ENCODE results near the gene RAB3B. TPM values are rescaled to one million over a fixed set of nuclear protein-coding genes. Genes with fewer than 3 reads are reported as not detected.
"Not testable (repeated sequence)": the region's sequence is repeated elsewhere in the genome, so short reads cannot be mapped to it uniquely, and the experiment has no call there.

The RAB3B gene
- polyA plus RNA-seq, 2 donors, result under 0.01 to 0.02 TPM

GRCh38 chr1:52026278-52026677 is 35.8 kb upstream of the RAB3B start:
- peaks cover 2 to 5% of the 10 kb centered on the region in 2 donors for H3K36me3 ChIP-seq (ENCODE audit: control insufficient read depth in 2 of 2, insufficient read depth in 2 of 2, low read length in 1 of 2)
- WGBS, 2 donors, result 93 to 94% methylated on average over 2 of the region's 2 CpGs

GRCh38 chr1:52022133-52022532 is 31.6 kb upstream of the RAB3B start:
- Histone ChIP-seq H3K27me3 (ENCODE audit: control insufficient read depth in 1 of 2, insufficient read depth in 2 of 2, low read length in 2 of 2) (no peaks in the 10 kb centered on the region), H3K36me3 (ENCODE audit: control insufficient read depth in 2 of 2, insufficient read depth in 2 of 2, low read length in 1 of 2) (peaks cover 5 to 10% of the 10 kb centered on the region in 2 donors)
- WGBS, 2 donors, result 81 to 84% methylated on average over 2 of the region's 2 CpGs

More at GRCh38 chr1:52026278-52026677, 35.8 kb upstream of the RAB3B start:
- Histone ChIP-seq H3K27ac (ENCODE audit: low read depth in 2 of 2, low read length in 1 of 2) (no peak overlapping the region), H3K9me3 (ENCODE audit: control insufficient read depth in 2 of 2, insufficient read depth in 1 of 2, low read depth in 1 of 2, low read length in 1 of 2) (no peaks in the 10 kb centered on the region), H3K27me3 (ENCODE audit: control insufficient read depth in 1 of 2, insufficient read depth in 2 of 2, low read length in 2 of 2) (no peaks in the 10 kb centered on the region), H3K4me3 (ENCODE audit: low read depth in 1 of 2, low read length in 2 of 2) (no peak overlapping the region), H3K4me1 (ENCODE audit: control insufficient read depth in 2 of 2, insufficient read depth in 2 of 2, low read length in 1 of 2) (no peaks in the 10 kb centered on the region)

GRCh38 chr1:52008071-52008809 is 17.7 kb upstream of the RAB3B start:
- no peaks in the 10 kb centered on the region for H3K4me1 ChIP-seq (ENCODE audit: control insufficient read depth in 2 of 2, insufficient read depth in 2 of 2, low read length in 1 of 2)
- no peaks in the 10 kb centered on the region for H3K27me3 ChIP-seq (ENCODE audit: control insufficient read depth in 1 of 2, insufficient read depth in 2 of 2, low read length in 2 of 2)
- no peak overlapping the region for H3K27ac ChIP-seq (ENCODE audit: low read depth in 2 of 2, low read length in 1 of 2)
- no peaks in the 10 kb centered on the region for H3K36me3 ChIP-seq (ENCODE audit: control insufficient read depth in 2 of 2, insufficient read depth in 2 of 2, low read length in 1 of 2)
- no peak overlapping the region for H3K4me3 ChIP-seq (ENCODE audit: low read depth in 1 of 2, low read length in 2 of 2)
- no peaks in the 10 kb centered on the region for H3K9me3 ChIP-seq (ENCODE audit: control insufficient read depth in 2 of 2, insufficient read depth in 1 of 2, low read depth in 1 of 2, low read length in 1 of 2)
- 81 to 87% methylated on average over 7 of the region's 7 CpGs for WGBS, 2 donors

More at GRCh38 chr1:52022133-52022532, 31.6 kb upstream of the RAB3B start:
- Histone ChIP-seq H3K4me1 (ENCODE audit: control insufficient read depth in 2 of 2, insufficient read depth in 2 of 2, low read length in 1 of 2) (no peaks in the 10 kb centered on the region), H3K9me3 (ENCODE audit: control insufficient read depth in 2 of 2, insufficient read depth in 1 of 2, low read depth in 1 of 2, low read length in 1 of 2) (no peaks in the 10 kb centered on the region), H3K27ac (ENCODE audit: low read depth in 2 of 2, low read length in 1 of 2) (no peak overlapping the region), H3K4me3 (ENCODE audit: low read depth in 1 of 2, low read length in 2 of 2) (no peak overlapping the region)

- H3K4me1 ChIP-seq (ENCODE audit: control insufficient read depth in 2 of 2, insufficient read depth in 2 of 2, low read length in 1 of 2), result no peaks in the 10 kb centered on the region
- H3K27me3 ChIP-seq (ENCODE audit: control insufficient read depth in 1 of 2, insufficient read depth in 2 of 2, low read length in 2 of 2), result no peaks in the 10 kb centered on the region
- no peak overlapping the region for H3K27ac ChIP-seq (ENCODE audit: low read depth in 2 of 2, low read length in 1 of 2)
- H3K36me3 ChIP-seq (ENCODE audit: control insufficient read depth in 2 of 2, insufficient read depth in 2 of 2, low read length in 1 of 2), result no peaks in the 10 kb centered on the region
- no peaks in the 10 kb centered on the region for H3K9me3 ChIP-seq (ENCODE audit: control insufficient read depth in 2 of 2, insufficient read depth in 1 of 2, low read depth in 1 of 2, low read length in 1 of 2)
- no peak overlapping the region for H3K4me3 ChIP-seq (ENCODE audit: low read depth in 1 of 2, low read length in 2 of 2)
- 23 to 25% methylated on average over 5 of the region's 5 CpGs for WGBS, 2 donors
These were observed 16.9 kb upstream of the RAB3B start for GRCh38 chr1:52007215-52008002.

- not testable (repeated sequence) for H3K4me3 ChIP-seq (ENCODE audit: low read depth in 1 of 2, low read length in 2 of 2); H3K27me3 ChIP-seq (ENCODE audit: control insufficient read depth in 1 of 2, insufficient read depth in 2 of 2, low read length in 2 of 2); H3K4me1 ChIP-seq (ENCODE audit: control insufficient read depth in 2 of 2, insufficient read depth in 2 of 2, low read length in 1 of 2); H3K27ac ChIP-seq (ENCODE audit: low read depth in 2 of 2, low read length in 1 of 2); H3K9me3 ChIP-seq (ENCODE audit: control insufficient read depth in 2 of 2, insufficient read depth in 1 of 2, low read depth in 1 of 2, low read length in 1 of 2); H3K36me3 ChIP-seq (ENCODE audit: control insufficient read depth in 2 of 2, insufficient read depth in 2 of 2, low read length in 1 of 2)
- WGBS, 2 donors, result 43 to 44% methylated on average over 4 to 5 of the region's 5 CpGs
These were observed 15.6 kb upstream of the RAB3B start for GRCh38 chr1:52006081-52006553.

- not testable (repeated sequence) for H3K27me3 ChIP-seq (ENCODE audit: control insufficient read depth in 1 of 2, insufficient read depth in 2 of 2, low read length in 2 of 2); H3K9me3 ChIP-seq (ENCODE audit: control insufficient read depth in 2 of 2, insufficient read depth in 1 of 2, low read depth in 1 of 2, low read length in 1 of 2); H3K4me3 ChIP-seq (ENCODE audit: low read depth in 1 of 2, low read length in 2 of 2); H3K4me1 ChIP-seq (ENCODE audit: control insufficient read depth in 2 of 2, insufficient read depth in 2 of 2, low read length in 1 of 2); H3K36me3 ChIP-seq (ENCODE audit: control insufficient read depth in 2 of 2, insufficient read depth in 2 of 2, low read length in 1 of 2); H3K27ac ChIP-seq (ENCODE audit: low read depth in 2 of 2, low read length in 1 of 2)
- 56 to 60% methylated on average over 3 of the region's 3 CpGs for WGBS, 2 donors
These were observed 15.0 kb upstream of the RAB3B start for GRCh38 chr1:52005548-52005947.

GRCh38 chr1:52003877-52004276 is 13.4 kb upstream of the RAB3B start:
- H3K36me3 ChIP-seq (ENCODE audit: control insufficient read depth in 2 of 2, insufficient read depth in 2 of 2, low read length in 1 of 2), result no peaks in the 10 kb centered on the region
- no peaks in the 10 kb centered on the region for H3K9me3 ChIP-seq (ENCODE audit: control insufficient read depth in 2 of 2, insufficient read depth in 1 of 2, low read depth in 1 of 2, low read length in 1 of 2)
- no peaks in the 10 kb centered on the region for H3K4me1 ChIP-seq (ENCODE audit: control insufficient read depth in 2 of 2, insufficient read depth in 2 of 2, low read length in 1 of 2)
- H3K27me3 ChIP-seq (ENCODE audit: control insufficient read depth in 1 of 2, insufficient read depth in 2 of 2, low read length in 2 of 2), result no peaks in the 10 kb centered on the region
- H3K4me3 ChIP-seq (ENCODE audit: low read depth in 1 of 2, low read length in 2 of 2), result no peak overlapping the region
- WGBS, 2 donors, result 59 to 62% methylated on average over 4 of the region's 4 CpGs
- H3K27ac ChIP-seq (ENCODE audit: low read depth in 2 of 2, low read length in 1 of 2), result no peak overlapping the region

GRCh38 chr1:52002038-52002917 is 11.8 kb upstream of the RAB3B start:
- Histone ChIP-seq H3K9me3 (ENCODE audit: control insufficient read depth in 2 of 2, insufficient read depth in 1 of 2, low read depth in 1 of 2, low read length in 1 of 2) (no peaks in the 10 kb centered on the region), H3K36me3 (ENCODE audit: control insufficient read depth in 2 of 2, insufficient read depth in 2 of 2, low read length in 1 of 2) (no peaks in the 10 kb centered on the region), H3K27ac (ENCODE audit: low read depth in 2 of 2, low read length in 1 of 2) (no peak overlapping the region), H3K27me3 (ENCODE audit: control insufficient read depth in 1 of 2, insufficient read depth in 2 of 2, low read length in 2 of 2) (no peaks in the 10 kb centered on the region), H3K4me3 (ENCODE audit: low read depth in 1 of 2, low read length in 2 of 2) (no peak overlapping the region), H3K4me1 (ENCODE audit: control insufficient read depth in 2 of 2, insufficient read depth in 2 of 2, low read length in 1 of 2) (no peaks in the 10 kb centered on the region)
- WGBS, 2 donors, result 48 to 50% methylated on average over 9 of the region's 9 CpGs

GRCh38 chr1:51998701-51999100 is 8.2 kb upstream of the RAB3B start:
- Histone ChIP-seq H3K36me3 (ENCODE audit: control insufficient read depth in 2 of 2, insufficient read depth in 2 of 2, low read length in 1 of 2) (no peaks in the 10 kb centered on the region), H3K4me3 (ENCODE audit: low read depth in 1 of 2, low read length in 2 of 2) (no peak overlapping the region), H3K9me3 (ENCODE audit: control insufficient read depth in 2 of 2, insufficient read depth in 1 of 2, low read depth in 1 of 2, low read length in 1 of 2) (no peaks in the 10 kb centered on the region), H3K27ac (ENCODE audit: low read depth in 2 of 2, low read length in 1 of 2) (no peak overlapping the region), H3K4me1 (ENCODE audit: control insufficient read depth in 2 of 2, insufficient read depth in 2 of 2, low read length in 1 of 2) (no peaks in the 10 kb centered on the region), H3K27me3 (ENCODE audit: control insufficient read depth in 1 of 2, insufficient read depth in 2 of 2, low read length in 2 of 2) (no peaks in the 10 kb centered on the region)
- WGBS, 2 donors, result 64 to 79% methylated on average over 1 of the region's 1 CpG

Measured in esophagus (tissue), 2 donors.